NCI-H345 (cell line): ENCODE measurements around the gene TRIP6.
"Not testable (repeated sequence)": the region's sequence is repeated elsewhere in the genome, so short reads cannot be mapped to it uniquely, and the experiment has no call there.

Experiments
- DNase-seq: peaks from one replicate; lab custom pipeline; 2025; lab: John Stamatoyannopoulos, UW

TRIP6 gene

GRCh38 chr7:100890653-100891567 lies 23.7 kb downstream of the TRIP6 start:
- DNase-seq, result no peak

GRCh38 chr7:100891568-100892247 lies 24.5 kb downstream of the TRIP6 start:
- DNase-seq, result no peak

GRCh38 chr7:100892364-100893317 lies 25.5 kb downstream of the TRIP6 start:
- DNase-seq, result no peak

- DNase-seq, result no peak
Measured at GRCh38 chr7:100893318-100893895, 26.2 kb downstream of the TRIP6 start.

- DNase-seq, result no peak
Measured at GRCh38 chr7:100893910-100894721, 26.9 kb downstream of the TRIP6 start.

- DNase-seq, result peak; percentile 29
Measured at GRCh38 chr7:100894860-100895700, 27.9 kb downstream of the TRIP6 start.

GRCh38 chr7:100895701-100895955 lies 28.4 kb downstream of the TRIP6 start, which contains the start of gene ACHE:
ACHE (minus strand) TSS chr7:100895888; CDS start chr7:100894232, 1,656 bp downstream.
- no peak for DNase-seq

GRCh38 chr7:100895956-100896731 lies 29.0 kb downstream of the TRIP6 start:
- no peak for DNase-seq

- DNase-seq, result peak; percentile 15
Measured at GRCh38 chr7:100896732-100897608, 29.8 kb downstream of the TRIP6 start.

GRCh38 chr7:100897772-100898454 lies 30.7 kb downstream of the TRIP6 start:
- DNase-seq, result no peak

- DNase-seq, result no peak
Measured at GRCh38 chr7:100899432-100899831, 32.2 kb downstream of the TRIP6 start.

GRCh38 chr7:100900978-100901377 lies 33.8 kb downstream of the TRIP6 start:
- no peak for DNase-seq

GRCh38 chr7:100901921-100902332 lies 34.7 kb downstream of the TRIP6 start:
- no peak for DNase-seq

GRCh38 chr7:100902638-100903037 lies 35.5 kb downstream of the TRIP6 start:
- DNase-seq, result no peak

GRCh38 chr7:100908512-100908911 lies 41.3 kb downstream of the TRIP6 start:
- no peak for DNase-seq

GRCh38 chr7:100910443-100910842 lies 43.3 kb downstream of the TRIP6 start:
- not testable (repeated sequence) for DNase-seq

- DNase-seq, result no peak
Measured at GRCh38 chr7:100911484-100911883, 44.3 kb downstream of the TRIP6 start.
